Measurements from ENCODE around the gene MT1X. TPM values are rescaled to one million over a fixed set of nuclear protein-coding genes. Genes with fewer than 3 reads are reported as not detected.

Gene MT1X
- polyA plus RNA-seq (2011; rRNA removed) (19.5 and 30.1 TPM in 2 replicates), polyA minus RNA-seq (2011; rRNA and poly(A)+ RNA removed) (96.5 and 124 TPM in 2 replicates)

DNA sequence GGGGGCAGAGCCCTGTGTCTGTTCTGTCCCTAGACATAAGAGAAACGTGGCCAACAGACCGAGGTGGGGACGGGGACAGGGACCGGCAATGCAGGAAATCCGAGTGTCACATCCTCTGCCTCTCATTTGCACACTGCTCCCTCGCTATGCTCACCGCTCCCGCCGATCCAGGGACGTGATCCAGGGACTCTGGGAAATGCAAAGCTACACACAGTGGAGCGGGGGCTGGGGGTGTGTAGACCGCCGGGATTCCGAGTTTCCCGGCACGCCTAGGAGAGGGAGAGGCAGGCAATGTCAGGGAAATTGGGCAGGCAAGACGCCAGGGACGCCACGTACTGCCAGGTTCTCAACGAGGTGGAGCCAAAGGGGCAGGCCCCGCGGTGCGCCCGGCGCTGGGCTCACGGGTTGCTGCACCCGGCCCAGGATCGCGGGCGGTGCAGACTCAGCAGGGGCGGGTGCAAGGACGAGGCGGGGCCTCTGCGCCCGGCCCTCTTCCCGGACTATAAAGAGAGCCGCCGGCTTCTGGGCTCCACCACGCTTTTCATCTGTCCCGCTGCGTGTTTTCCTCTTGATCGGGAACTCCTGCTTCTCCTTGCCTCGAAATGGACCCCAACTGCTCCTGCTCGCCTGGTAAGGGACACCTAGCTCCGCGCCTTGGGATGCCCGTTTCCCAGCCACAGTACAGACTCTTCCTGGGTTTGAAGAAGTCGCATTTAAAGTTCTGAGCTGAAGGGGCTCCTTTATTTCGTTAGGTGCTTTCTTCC, at the start of gene MT1X:
TSS of gene MT1X (plus strand) at position 532 of the 764 bp plus-strand sequence. CDS start at position 603, 71 bp downstream.
- peak within 1 kb of the TSS; percentile 77 for H3K4me3 ChIP-seq (ENCODE audit: low read depth, low read length)
- ChIA-PET POLR2A (interaction anchor here (0.5 to 2.1 kb wide), 8 partner anchors 9 to 168 kb away, joined by 3 to 18 read pairs (median 4); partner anchors contain the start of genes MT1E and MT2A), CTCF (interaction anchor here (0.9 to 1.9 kb wide), 3 partner anchors 8 to 58 kb away, joined by 3 to 11 read pairs (median 4); no protein-coding TSS in a partner anchor)
- no peak for TF ChIP-seq CTCF (IDR thresholded peaks at IDR 0.05; ENCODE audit: low read depth, low read length)
- H3K27me3 ChIP-seq (ENCODE audit: control insufficient read depth, insufficient read depth, low read length) = peaks cover 2% of the 10 kb centered on the region
- H3K27ac ChIP-seq (ENCODE audit: low read depth, low read length) = no peak within 1 kb of the TSS
- DNase-seq (ENCODE audit: low read depth, low spot score) = peak; percentile 59
- peaks cover 11% of the 10 kb centered on the region for H3K9me3 ChIP-seq (ENCODE audit: control insufficient read depth, insufficient read depth, low read length)

DNA sequence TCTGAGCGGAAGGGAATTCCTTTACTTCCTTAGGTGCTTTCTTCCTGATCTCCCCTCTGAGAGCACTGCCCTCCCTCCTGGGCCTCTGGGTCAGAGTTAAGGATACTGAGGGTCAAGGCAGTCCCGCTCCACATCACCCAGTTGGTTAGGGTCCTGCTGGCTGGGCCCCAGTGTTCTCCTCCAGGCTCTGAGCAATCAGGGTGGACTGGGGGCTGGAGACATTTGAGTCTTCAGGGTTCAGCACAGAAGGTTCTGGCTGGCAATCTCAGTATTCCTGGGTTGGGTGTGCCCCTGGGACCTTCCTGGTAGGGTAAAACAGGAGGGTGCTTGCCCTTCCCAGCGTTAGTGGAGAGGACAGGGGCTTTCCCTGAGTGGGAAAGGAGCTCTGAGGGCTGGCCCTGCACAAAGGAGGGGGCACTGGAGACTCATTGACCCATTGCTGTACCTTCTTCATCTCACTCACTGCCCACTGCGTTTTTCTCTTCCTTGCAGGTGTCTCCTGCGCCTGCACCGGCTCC, 49.4 kb upstream of the MT1X start:
- Histone ChIP-seq H3K27ac (ENCODE audit: low read depth, low read length) (no peak overlapping the region), H3K27me3 (ENCODE audit: control insufficient read depth, insufficient read depth, low read length) (peaks cover 56% of the 10 kb centered on the region), H3K4me3 (ENCODE audit: low read depth, low read length) (peak overlapping the region; percentile 32; the same call in 1 of the 2 replicates), H3K9me3 (ENCODE audit: control insufficient read depth, insufficient read depth, low read length) (no peaks in the 10 kb centered on the region)
- ChIA-PET CTCF (no interaction called here), POLR2A (no interaction called here)
- no peak for TF ChIP-seq CTCF (IDR thresholded peaks at IDR 0.05; ENCODE audit: low read depth, low read length)
- no peak for DNase-seq (ENCODE audit: low read depth, low spot score)

DNA sequence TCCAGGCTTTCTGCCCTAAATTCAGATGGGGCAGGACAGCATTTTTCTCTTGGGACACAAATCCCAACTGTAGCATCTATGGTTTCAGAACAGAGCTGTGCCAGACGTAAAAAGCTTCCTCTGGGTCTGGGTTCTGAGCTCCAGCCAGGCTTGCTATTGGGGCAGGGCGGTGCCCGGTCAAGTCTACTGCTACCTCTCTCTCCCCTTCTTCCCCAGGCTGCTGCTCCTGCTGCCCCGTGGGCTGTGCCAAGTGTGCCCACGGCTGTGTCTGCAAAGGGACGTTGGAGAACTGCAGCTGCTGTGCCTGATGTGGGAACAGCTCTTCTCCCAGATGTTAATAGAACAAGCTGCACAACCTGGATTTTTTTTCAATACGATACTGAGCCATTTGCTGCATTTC, 48.7 kb upstream of the MT1X start:
- ChIA-PET POLR2A (no interaction called here), CTCF (no interaction called here)
- Histone ChIP-seq H3K27ac (ENCODE audit: low read depth, low read length) (no peak overlapping the region), H3K9me3 (ENCODE audit: control insufficient read depth, insufficient read depth, low read length) (no peaks in the 10 kb centered on the region; the same call in 1 of the 2 replicates), H3K27me3 (ENCODE audit: control insufficient read depth, insufficient read depth, low read length) (peaks cover 62% of the 10 kb centered on the region), H3K4me3 (ENCODE audit: low read depth, low read length) (no peak overlapping the region)
- no peak for TF ChIP-seq CTCF (IDR thresholded peaks at IDR 0.05; ENCODE audit: low read depth, low read length)
- DNase-seq (ENCODE audit: low read depth, low spot score) = no peak

DNA sequence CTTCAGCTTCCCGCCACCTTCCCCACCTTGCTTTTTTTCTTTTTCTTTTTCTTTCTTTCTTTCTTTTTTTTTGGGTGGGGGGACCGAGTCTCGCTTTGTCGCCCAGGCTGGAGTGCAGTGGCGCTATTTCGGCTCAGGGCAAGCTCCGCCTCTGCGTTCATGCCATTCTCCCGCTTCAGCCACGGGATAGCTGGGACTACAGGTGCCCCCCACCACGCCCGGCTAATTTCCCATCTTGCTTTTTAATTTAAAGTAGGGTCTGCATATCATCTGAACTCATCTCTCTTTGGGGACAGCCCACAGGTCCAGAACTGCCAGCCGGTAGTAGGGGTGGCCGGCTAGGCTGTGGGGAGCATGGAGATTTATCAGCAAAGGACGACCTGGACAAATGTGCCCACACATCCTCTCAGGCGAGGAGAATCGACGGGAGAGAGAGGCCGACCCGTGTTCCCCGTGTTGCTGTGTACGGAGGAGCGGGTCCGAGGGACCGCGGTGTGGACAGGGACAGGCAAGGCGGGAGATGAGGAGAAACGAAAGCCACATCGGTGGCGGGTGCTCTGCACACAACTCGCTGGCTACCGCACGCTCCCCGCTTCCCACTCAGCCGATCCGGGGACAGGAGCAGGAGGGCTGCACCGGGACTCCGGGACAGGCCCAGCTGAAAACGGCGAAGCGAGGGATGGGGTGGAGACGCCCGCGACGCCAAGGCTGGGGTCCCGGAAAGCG, 47.4 kb upstream of the MT1X start:
- no peak for DNase-seq (ENCODE audit: low read depth, low spot score)
- no peak overlapping the region for H3K27ac ChIP-seq (ENCODE audit: low read depth, low read length)
- TF ChIP-seq CTCF (IDR thresholded peaks at IDR 0.05; ENCODE audit: low read depth, low read length) = no peak
- no peaks in the 10 kb centered on the region; the same call in 1 of the 2 replicates for H3K9me3 ChIP-seq (ENCODE audit: control insufficient read depth, insufficient read depth, low read length)
- peak overlapping the region; percentile 38 for H3K4me3 ChIP-seq (ENCODE audit: low read depth, low read length)
- ChIA-PET POLR2A (interaction anchor here (3.3 kb wide), 1 partner anchor 9 kb away, joined by 12 read pairs; the partner anchor contains the start of gene MT1E), CTCF (no interaction called here)
- H3K27me3 ChIP-seq (ENCODE audit: control insufficient read depth, insufficient read depth, low read length) = peaks cover 75% of the 10 kb centered on the region

Measured in AG04450 (cell line).